ENCODE measurements around the gene CHD9.

GRCh38 chr16:53056392-53056881 is 1.6 kb downstream of the CHD9 start:
- TF ChIP-seq, protein P1, sequence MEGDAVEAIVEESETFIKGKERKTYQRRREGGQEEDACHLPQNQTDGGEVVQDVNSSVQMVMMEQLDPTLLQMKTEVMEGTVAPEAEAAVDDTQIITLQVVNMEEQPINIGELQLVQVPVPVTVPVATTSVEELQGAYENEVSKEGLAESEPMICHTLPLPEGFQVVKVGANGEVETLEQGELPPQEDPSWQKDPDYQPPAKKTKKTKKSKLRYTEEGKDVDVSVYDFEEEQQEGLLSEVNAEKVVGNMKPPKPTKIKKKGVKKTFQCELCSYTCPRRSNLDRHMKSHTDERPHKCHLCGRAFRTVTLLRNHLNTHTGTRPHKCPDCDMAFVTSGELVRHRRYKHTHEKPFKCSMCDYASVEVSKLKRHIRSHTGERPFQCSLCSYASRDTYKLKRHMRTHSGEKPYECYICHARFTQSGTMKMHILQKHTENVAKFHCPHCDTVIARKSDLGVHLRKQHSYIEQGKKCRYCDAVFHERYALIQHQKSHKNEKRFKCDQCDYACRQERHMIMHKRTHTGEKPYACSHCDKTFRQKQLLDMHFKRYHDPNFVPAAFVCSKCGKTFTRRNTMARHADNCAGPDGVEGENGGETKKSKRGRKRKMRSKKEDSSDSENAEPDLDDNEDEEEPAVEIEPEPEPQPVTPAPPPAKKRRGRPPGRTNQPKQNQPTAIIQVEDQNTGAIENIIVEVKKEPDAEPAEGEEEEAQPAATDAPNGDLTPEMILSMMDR (IDR thresholded peaks at IDR 0.05): no peak
- no peak for TF ChIP-seq POLR2A (IDR thresholded peaks at IDR 0.05)
